Ammon's horn (tissue), 1 donor: Measurements from ENCODE around the gene EHBP1L1.

Experiments used
- DNase-seq: peaks from one replicate; pipeline ENCODE4 v3.0.0-alpha.2; 2016; ENCODE audit warnings: low spot score

The EHBP1L1 gene

DNA sequence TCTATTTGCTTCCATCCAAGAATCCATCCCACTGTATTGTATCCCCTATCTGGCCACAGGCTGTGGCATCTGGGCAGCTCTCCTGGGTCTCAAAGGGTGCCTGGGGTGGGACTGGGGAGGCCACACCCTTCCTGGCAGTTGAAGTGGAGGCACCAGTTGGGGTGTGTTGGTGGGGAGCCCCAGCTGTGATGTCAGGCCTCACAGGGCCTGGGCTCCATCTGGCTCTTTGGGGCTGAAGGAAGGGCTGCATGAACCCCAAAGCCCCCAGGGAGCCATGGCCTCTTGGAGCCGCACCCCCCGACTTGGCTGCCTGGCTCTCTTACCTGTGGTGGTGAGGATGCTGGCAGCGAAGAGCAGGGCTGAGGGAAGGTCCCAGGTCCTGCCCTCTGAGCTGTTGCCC lies 19.3 kb downstream of the EHBP1L1 start:
- no peak for DNase-seq

DNA sequence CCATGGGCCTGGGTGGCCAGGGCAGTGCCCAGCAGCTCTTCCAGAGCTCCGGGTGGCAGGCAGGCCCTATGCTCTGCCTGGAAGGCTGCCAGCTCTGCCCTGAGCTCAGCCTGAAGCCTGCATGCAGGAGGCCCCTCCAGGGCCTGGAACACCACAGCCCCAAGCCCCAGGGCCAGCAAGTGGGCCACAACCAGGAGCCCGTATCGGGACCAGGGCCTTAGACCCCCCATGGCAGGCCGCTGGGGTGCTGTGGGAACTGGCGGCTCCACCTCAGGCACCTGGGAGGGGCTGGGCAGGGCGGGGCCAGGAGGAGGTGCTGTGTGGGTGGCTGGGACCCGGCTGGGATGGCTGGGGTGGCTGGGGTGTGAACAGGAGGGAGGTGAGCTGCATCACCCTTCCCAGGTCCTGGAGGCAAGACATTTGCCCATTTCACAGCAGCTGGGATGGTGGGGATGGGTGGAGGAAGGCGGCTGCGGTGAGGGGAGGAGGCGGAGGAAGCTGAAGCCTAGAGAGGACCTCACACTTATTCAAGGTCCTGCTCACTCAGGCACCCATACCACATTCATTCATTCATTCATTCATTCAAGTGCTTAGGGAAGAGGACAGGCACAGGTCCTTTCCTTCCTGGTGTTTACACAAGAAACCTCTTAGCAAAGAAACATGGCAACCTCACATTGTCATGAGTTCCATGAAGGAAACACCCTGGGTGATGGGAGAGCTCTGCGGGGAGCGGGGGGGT lies 19.9 kb downstream of the EHBP1L1 start, which contains the start of gene KCNK7:
Gene KCNK7, minus strand, starts transcription at position 258 of the 739 bp plus-strand sequence. Its CDS starts 28 bp downstream, at position 230.
- no peak for DNase-seq

DNA sequence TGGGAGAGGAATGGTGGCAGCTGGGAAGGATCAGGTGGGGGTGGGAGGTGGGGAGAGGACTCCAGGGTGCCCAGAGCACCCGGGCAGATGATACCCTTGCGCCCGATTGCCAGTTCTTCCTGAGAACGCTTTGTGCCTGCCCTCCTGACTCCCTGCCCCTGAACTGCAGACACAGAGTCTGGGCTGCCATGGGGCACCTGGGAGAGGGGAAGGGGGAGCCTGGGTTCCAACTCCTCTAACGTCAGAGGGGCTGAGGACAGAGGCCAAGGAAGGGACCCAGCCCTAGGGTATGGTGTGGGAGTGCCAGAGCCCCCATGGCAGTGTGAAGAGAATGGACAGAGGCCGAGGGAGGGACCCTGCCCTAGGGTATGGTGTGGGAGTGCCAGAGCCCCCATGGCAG lies 20.7 kb downstream of the EHBP1L1 start:
- no peak for DNase-seq

DNA sequence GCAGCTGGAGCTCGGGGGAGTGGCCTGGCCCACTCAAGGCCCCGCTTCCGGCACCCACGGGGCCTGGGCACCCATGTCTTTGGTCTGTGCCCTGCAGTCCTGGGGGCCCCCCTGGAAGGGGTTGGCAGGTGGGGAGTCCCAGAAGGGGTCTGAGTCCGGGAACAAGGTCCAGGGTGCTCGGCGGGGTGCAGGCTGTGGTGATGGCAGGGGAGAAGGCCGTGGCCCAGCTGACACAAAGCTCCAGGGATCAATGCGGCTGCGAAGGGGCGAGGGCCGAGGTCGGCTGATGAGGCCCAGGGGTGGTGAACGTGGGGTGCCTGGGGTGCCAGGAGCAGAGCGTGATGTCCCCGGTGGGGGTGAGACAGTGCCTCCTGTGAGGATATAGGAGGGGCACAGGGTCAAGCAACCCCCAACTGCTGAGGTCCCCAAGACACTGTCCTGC lies 22.4 kb downstream of the EHBP1L1 start:
- no peak for DNase-seq

DNA sequence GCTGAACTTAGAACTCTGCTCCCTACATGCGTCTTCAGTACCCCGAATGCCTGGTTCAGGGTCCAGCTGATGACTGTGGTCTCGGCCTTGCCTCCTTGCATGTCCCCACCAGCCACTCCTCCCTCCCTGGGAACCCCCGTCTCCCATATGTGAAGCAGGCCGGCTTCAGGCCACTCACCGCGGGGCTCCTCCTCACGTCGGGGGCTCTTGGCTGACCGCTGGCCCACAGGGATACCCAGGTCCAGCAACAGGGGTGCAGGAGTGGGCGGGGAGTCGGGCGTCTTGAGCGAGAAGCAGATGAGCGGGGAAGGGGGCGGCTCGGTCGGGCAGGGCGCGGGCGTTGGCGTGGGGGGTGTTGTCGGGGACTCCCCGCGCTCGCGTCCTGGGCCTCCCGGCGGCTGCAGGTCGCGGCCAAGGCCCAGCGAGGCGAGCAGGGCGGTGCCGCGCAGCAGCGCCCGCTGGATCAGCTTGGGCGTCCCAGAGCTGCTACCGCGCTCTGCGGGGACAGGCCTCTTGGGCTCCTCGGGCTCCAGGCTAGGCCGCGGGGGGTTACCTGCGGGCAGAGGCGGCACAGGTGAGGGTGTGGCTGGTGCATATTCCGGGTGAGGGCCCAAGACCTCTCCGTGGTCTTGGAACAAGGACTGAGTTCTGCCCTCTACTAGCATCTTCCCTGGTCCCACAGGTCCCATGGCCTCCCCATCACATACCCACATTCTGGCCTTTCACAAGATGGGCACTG lies 23.5 kb downstream of the EHBP1L1 start:
- DNase-seq = no peak

DNA sequence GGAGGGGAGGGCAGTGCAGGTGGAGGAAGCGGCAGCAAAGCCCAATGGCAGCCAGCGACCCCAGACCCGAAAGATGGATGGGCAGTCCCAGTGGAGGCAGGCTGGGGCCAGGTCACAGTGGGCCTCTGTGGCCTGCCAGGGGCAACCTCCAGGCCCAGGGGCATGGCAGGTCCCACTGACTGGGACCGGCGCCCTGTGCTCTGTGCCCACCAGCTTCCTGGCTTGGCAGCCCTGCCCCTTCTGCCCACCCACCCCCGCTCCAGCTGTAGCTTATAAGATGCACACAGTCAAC lies 24.0 kb downstream of the EHBP1L1 start:
- no peak for DNase-seq

DNA sequence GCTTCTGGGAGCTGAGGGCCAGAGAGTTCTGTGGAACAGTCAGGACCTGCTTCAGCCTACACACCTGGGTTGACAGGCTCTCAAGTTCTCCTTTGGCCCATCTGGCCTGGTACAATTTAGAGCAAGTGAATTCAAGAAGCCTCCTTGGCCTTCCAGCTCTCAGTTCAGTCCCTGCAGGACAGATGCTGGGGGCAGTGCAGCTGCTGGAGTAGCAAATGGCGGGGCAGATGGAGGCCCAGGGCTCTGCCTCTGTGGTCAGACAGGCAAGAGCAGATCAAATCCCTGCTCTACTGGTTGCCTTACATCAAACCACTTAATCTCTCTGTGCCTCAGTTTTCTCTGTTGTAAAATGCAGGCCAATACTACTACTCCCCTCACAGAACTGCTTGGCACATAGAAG lies 28.4 kb downstream of the EHBP1L1 start:
- DNase-seq = no peak

DNA sequence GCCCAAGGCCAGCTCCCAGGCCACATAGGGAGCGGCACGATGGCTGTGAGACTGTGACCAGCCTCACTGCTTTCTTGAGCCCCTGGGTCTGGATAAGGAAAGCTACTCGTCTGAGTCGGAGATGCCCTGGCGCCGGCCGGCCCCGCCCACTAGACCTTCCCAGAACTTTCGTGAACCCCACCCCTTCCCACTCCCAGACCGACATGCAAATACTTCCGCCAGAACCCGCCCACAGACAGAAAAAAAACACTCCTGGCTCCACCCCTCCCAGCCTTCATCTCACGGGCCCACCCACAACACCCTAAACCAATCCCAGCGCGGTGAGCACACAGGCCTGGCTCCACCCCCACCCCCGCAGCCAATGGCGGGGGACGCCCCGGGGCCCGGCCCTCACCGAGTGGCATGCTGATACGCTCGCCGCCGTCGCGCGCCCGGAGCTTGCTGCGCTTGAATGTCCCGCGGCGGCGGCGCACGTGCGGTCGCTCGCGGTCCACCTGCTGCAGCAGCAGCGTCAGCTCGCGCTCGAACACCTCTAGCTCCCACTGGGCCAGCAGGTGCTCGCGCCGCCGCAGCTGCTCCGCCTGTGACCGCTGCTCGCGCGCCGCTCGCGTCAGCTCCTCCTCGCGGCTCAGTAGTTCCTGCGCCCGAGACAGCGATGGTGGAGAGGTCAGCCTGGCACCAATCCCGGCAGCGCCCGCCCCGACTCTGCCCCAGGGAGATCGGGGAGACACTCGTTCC lies 31.2 kb downstream of the EHBP1L1 start:
- peak; percentile 97 for DNase-seq

DNA sequence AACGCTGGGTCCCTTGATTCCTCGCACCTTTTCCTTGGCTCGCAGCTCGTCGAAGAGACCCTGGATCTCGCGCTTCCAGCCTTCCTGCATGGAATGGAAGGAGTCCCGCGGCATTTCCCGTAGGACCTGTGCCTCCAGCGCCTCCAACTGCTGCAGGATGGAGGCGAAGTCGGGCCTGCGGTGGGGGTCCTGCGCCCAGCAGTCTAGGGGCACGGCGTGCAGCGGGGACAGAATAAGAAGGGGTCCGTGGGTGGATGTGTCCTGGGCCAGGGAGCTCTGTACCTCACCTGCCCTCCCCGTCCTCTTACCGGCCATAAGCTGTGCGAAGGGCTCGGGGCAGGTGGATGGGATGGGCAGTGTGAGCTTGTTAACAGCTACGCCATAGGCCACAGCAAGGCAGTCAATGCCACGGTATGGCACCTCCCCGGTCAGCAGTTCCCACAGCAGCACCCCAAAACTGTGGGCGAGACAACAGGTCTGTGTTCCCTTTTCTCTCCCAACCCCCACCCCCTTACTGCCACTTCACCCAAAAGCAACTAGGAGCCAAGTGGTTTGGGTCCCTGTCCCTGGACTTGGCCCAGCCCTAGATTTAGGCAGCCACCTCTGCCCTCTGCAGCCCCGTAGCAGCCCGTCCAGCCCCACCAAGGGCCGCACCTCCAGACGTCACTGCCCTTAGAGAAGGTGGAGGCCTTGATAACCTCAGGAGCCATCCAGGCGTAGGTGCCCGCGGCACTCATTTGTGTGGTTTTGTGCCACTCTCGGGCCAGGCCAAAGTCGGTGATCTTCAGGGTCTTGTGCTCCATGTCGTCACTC lies 32.0 kb downstream of the EHBP1L1 start:
- DNase-seq = no peak

DNA sequence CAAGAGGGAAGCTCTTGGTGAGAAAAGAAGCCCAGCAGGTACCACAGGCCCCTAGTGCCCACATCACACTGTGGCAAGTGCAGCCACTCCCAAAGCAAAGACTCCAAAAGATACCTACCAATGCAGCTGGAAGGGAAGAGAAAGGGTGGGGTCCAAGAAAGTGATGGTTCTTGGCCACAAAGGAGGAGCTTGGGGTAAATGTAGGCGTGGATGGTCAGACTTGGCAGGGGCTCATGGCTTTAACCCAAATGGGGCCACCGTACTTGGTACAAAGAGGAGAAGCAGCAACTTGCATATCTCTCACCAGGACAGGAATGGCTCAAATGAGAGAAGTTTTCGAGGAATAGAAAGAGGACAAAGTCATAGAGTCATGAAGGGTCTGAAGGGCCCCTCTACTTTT lies 33.4 kb downstream of the EHBP1L1 start:
- DNase-seq = no peak

DNA sequence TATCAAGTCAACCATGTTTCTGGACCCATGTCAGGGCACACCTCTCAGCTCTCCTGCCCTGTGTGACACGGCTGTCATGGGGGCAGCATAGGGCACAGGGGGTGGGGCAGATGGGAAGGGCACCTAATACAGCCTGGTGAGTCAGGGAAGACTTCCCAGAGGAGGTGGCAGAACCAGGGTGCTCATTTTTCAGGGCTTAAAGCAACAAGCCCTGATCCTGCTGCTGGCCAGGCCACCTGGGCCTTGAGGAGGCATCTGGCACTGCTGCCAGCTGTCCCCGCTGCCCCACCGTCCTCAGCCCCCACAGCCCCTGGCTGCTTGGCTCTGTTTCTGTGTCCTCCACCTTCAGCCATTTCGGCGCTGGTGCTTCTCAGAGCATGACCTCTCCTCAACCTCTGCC lies 33.8 kb downstream of the EHBP1L1 start:
- DNase-seq = no peak

DNA sequence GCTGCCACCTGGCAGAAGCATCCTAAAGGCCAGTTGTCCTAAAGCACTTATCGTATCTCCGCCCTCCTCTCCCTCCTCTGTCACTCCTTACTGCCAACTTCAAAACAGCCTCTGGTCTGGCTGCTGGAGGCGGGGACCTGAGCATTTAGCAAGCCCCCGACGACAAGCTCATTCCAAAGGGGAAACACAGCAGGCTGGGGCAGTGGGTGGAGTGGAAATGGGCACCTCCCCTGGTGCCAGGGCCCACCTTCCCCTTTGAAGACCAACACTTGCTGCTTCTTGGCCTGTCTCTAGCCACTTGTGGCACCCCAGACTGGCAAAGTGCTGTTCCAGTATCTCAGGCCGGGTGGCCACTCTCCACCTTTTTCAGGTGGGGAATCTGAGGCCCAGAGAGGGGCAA lies 34.6 kb downstream of the EHBP1L1 start:
- no peak for DNase-seq

DNA sequence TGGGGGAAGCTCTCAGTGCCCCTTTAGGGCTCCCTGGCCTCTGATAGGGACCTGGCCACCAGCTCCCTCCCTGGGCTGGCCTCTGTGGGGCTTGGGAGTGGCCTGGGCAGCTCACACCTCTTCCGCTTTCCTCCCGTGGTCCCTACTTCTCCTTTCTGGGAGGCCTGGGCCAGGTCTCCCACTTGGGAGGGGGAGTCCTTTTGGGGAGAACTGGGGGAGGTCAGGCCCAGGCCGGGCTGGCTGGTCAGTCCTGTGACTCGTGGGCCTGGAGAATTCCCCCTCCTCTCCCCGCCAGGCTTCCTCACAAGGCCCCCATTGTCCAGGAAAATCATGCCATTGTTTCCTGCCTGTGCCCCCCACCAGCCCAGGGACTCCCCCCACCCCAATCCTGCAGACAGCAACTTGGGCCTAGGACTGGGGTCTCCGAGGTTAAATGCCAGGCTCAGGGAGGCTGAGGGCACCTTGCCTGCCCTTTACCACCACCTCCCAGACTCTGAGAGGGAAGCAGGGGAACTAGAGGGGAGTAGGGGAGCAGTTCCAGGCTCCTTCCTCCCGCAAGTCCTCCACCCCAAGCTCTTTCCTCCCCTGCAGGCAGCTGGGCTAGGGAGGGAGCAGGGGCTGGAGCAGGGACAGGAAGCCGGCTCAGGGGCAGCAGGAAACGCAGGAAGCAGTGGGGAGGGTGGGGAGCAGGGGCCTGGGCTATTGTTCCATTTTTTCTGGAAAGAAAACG lies 35.3 kb downstream of the EHBP1L1 start:
- DNase-seq = peak; percentile 92

DNA sequence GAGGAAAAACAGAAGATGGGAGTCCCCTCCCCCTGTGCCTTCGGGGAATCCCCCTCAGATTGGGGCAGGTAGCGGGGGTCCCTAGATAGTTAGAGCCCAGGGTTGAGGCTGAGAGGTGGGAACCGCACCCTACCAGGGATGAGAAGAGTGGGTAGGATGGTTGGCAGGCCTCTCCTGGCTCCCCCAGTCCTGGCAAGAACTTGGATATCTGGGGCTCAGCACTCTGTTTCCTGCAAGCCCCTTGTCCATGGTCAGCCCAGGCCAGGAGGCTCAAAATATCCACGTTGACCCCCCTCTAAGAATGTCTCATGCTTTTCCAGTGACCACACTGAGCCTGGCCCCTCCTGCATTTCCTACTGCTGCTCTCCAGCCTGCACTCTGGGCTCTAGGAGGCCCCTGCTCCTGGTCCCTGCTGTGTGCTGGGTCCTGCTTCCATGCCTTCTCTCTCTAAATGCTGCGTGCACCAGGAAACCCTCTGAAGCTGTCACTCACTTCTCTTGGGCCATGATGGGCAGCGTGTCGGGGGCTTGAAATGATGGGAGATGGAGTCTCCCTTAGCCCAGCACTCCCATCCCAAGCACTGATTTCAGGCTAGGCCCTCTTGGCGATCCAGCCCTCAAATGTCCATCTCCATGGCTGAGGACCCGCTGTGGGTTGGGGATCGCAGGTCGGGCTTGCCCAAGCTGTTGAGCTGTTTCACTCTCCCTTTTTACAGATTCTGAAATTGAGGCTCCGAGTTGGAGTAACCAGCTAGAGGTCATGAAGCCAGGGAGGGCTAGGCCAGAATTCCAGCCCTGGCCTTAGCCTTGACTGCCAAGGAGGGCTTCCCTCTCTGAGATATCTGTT lies 36.1 kb downstream of the EHBP1L1 start:
- DNase-seq = no peak

DNA sequence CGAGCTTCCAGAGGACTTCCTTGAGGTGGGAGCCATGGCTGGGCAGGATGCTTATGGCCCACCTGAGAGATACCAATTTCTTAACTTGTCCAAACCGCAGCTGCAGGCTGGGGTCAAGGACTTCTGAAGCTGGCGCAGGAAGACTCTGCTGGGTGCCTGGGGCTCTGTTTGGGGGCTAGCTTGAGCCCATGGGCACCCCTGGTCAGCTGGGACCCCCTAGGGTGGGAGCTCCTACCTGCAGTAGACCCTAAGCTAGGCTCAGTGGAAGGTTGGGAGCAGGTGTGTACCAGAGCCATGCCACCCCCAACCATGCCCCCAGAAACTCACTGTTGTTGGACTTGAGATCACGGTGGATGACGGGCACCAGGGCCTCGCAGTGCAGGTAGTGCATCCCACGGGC lies 36.8 kb downstream of the EHBP1L1 start:
- DNase-seq = no peak

DNA sequence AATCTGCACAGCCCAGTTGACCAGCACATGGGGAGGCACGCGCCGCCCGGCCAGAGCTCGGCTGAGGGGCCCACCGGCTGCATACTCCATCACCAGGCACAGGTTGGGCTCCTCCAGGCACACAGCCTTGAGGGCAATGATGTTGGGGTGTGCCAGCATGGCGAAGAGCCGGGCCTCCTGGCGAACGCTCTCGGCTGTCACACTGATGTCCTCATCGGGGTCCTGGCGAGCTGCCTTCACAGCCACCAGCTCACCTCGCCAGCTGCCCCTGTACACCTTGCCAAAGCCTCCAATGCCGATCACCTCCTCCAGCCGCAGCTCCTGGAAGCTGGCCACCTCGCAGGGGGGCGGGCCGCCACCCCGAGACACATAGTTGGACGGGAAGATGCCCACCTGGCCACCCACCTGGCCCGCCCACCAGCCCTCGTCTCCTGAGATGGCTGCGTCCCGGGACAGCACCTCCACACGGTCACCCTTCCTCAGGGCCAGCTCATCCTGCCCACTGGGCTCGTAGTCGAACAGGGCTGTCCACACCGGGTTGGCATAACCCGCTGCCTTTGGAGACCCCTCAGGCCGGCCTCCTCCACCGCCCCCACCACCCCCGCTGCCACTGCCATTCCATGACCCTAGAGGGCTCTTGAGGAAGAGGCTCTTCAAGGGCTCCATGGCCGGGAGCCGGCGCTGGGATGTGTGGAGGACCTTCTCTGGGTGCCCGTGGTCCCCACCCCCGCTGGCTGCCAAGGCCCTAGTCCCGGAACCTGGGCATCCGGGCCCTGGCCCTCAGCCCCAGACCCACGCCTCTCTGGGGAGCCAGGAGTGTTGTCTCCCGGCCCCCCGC lies 37.5 kb downstream of the EHBP1L1 start:
- DNase-seq = no peak

DNA sequence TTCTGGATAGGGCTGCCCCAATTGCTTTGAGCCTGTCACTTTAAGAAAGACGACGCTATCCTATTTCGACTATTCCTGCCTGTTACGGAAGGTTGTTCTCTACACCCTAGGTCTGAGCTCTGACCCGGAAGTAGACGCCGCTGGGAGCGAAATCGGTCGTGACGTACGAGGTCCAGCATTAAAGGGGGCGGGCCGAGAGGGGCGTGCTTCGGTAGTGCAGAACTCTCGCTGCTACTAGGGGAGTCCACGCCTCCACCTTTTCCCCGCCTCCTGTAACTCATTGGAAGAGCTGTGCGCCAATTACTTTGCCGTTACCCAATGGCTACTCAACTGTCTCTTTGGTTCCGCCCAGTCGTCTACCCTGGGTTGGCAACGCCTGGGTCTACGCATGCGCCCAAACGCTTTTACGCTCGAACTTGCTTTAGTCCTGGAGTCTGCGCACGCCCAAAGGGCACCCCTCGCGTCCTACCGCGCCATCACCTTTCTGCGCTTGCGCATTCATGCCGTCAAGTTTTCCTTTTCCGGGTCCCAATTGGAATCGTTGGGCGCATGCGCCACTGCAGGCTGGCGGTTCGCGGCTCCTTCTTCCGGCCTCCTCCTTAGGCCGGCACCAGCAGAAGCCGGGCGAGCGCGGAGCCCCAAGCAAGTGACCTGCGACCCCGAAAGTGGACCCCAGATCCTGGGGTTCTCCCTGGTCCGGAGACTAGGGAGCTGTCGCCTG lies 39.5 kb downstream of the EHBP1L1 start, which contains the start of gene PCNX3:
Gene PCNX3, plus strand, starts transcription at position 548 of the 721 bp plus-strand sequence. CDS start 536 bp downstream, outside the sequence.
- peak; percentile 100 for DNase-seq

DNA sequence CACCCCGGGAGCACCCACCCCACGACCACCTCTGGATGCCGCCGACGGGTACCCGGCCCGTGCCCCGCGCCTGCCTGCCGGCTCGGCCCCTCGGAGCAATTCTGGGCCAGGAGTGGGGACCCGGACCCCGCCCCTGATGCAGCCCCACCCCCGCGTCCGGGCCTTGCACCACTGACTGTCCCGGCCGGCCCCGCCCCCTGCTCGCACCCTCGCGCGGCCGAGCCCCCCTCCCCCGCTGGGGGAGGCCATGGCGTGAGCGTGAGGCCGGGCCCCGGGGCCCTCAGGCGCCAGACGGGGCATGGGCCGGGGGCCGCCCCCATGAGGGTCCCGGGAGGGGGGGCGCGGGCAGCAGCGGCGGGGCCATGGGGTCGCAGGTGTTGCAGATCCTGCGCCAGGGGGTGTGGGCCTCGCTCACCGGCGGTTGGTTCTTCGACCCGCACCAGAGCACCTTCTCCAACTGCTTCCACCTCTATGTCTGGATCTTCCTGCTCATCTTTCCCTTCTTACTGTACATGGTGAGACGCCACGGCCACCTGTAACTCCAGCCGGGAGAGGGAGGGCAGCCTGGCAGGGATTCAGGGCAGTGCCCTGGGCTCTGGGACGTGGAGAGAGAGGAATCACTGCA lies 40.2 kb downstream of the EHBP1L1 start:
- no peak for DNase-seq
